HG03460 (cell line): Measurements from ENCODE around the gene GPRIN3.
A peak's percentile ranks its signal among the peaks of the same experiment; 100 is the strongest.

ENCODE experiments used
- ATAC-seq: cut with Tn5 transposase; IDR thresholded peaks from one replicate; pipeline ENCODE4 v1.9.1; 2021; ENCODE audit not compliant: unreplicated experiment

The GPRIN3 gene

DNA sequence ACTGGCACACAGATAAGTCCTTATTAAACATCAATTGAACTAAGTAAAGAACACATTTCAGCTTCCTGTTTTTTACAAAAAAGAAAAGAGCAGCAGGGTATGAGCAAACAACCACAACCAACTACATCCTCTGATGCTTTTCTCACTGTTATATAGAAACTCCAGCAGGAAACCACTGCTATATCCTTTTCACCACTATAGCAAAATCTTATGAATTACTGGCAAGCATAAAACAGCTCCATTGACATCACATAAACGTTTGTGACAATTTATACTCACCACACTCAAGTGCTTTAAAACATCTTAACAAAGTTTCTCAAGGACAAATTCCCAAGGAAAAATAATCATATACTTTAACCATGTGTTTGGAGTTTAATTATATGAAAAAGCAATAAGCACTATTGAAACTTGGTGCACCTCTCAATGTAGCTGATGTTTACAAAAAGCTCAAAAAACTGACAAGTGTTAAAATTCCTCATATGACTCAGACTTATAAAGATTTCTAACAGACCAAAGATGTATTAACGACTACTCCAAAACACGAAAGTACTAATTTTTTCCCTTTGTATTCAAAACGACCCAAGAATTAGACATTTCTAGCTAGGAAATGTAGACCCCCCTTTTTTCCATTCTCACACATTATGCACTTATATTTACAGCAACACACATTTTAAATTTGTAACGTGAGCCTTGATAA is 12.9 kb downstream of the GPRIN3 start:
- peak; percentile 82 for ATAC-seq

GRCh38 chr4:89293299-89293698 is 14.3 kb downstream of the GPRIN3 start:
- no peak for ATAC-seq

- ATAC-seq, result no peak
Observed at GRCh38 chr4:89290727-89291516, 16.7 kb downstream of the GPRIN3 start.

- ATAC-seq, result no peak
Observed at GRCh38 chr4:89289312-89289711, 18.3 kb downstream of the GPRIN3 start.

DNA sequence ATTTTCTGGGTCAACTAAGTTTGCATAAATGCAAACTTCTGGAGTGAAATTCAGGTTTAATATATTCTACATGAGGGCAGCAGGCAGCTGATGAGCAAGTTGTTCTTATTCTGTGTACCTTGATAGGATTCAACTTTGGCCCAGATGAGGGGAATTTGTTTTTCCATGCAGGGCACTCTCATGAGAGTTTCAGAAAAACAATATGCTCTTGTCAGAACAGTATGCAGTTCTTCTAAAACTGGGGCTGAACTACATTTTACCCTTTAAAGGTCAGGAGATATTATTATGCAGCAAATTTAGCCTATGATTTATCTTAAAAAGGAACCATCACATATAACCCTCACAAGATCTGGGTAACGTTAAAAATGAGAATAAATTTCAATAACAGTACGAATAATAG is 19.2 kb downstream of the GPRIN3 start:
- ATAC-seq, result no peak

GRCh38 chr4:89287945-89288344 is 19.7 kb downstream of the GPRIN3 start:
- no peak for ATAC-seq

GRCh38 chr4:89285745-89286144 is 21.9 kb downstream of the GPRIN3 start:
- ATAC-seq, result peak; percentile 55

GRCh38 chr4:89284828-89285227 is 22.8 kb downstream of the GPRIN3 start:
- ATAC-seq, result no peak

- ATAC-seq, result no peak
Observed at GRCh38 chr4:89284020-89284424, 23.6 kb downstream of the GPRIN3 start.

- no peak for ATAC-seq
Observed at GRCh38 chr4:89283226-89284009, 24.2 kb downstream of the GPRIN3 start.

GRCh38 chr4:89279385-89279784 is 28.2 kb downstream of the GPRIN3 start:
- ATAC-seq, result no peak

DNA sequence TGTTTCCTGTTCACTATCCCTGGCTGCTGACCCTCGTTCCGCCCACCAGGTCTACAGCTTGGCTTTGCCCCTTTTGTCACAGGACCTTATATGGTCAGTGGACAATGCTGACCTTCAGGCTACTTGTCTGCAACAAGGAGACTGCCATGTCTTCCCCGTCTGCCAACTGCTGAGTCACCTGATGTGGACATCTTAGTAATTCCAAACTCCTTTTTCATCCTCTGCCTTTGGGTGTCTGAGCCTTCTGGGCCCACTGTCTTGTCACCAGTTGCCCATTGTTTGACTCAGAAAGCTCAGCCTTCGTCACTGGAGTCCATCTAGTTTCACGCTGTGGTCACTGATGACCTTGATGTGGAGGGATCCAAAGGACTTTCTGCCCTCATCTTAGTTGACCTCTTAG is 30.2 kb downstream of the GPRIN3 start:
- no peak for ATAC-seq

GRCh38 chr4:89276296-89276695 is 31.3 kb downstream of the GPRIN3 start:
- no peak for ATAC-seq

GRCh38 chr4:89275587-89275986 is 32.0 kb downstream of the GPRIN3 start:
- ATAC-seq, result no peak

- no peak for ATAC-seq
Observed at GRCh38 chr4:89273741-89274141, 33.9 kb downstream of the GPRIN3 start.

GRCh38 chr4:89270792-89271191 is 36.8 kb downstream of the GPRIN3 start:
- ATAC-seq, result no peak

GRCh38 chr4:89269121-89269666 is 38.4 kb downstream of the GPRIN3 start:
- ATAC-seq, result no peak

DNA sequence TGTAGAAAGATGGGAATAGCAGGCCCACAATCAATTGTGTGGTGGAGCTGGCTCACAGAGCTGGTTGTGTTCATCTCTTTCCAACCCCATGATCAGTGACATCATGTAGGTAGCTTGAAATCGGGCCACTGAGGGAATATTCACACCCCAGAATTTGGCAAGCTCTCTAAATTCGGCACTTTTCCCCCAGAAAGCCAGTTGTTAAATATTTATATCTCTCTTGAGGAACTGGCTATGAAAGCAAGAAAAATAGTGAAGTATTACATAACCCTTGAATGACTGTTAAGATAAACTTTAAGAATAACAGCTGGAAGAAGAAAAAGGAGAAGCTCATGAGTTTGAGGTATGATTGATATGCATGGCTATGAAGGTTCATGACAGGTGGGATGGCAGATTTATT is 38.9 kb downstream of the GPRIN3 start:
- ATAC-seq, result no peak

- ATAC-seq, result no peak
Observed at GRCh38 chr4:89267846-89268245, 39.8 kb downstream of the GPRIN3 start.

DNA sequence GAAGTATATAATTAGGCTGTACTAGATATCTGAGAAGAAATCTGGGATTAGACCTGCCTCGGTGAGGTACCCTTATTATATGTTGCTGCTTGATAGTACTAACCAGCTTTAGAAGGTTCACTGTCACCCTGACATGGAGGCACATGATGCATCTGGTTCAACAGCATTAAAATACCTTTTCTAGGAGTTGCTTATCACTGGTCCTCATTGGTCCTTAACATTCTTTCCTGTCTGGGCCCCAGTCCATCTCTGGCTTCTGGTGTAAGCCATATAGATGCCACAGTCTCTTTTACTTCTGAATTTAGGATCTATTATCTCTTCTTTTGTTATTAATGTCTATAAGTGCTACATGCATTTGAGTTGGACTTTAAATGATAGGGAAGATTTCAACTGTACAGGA is 40.2 kb downstream of the GPRIN3 start:
- ATAC-seq, result no peak

GRCh38 chr4:89266128-89266527 is 41.5 kb downstream of the GPRIN3 start:
- ATAC-seq, result no peak
